Amniotic stem cell (primary cell): ENCODE measurements around the gene KIF3B.
"Not testable (repeated sequence)": the region's sequence is repeated elsewhere in the genome, so short reads cannot be mapped to it uniquely, and the experiment has no call there.

Experiments used
- DNase-seq: peaks from one replicate; lab custom pipeline; 2025; lab: John Stamatoyannopoulos, UW

Gene KIF3B

DNA sequence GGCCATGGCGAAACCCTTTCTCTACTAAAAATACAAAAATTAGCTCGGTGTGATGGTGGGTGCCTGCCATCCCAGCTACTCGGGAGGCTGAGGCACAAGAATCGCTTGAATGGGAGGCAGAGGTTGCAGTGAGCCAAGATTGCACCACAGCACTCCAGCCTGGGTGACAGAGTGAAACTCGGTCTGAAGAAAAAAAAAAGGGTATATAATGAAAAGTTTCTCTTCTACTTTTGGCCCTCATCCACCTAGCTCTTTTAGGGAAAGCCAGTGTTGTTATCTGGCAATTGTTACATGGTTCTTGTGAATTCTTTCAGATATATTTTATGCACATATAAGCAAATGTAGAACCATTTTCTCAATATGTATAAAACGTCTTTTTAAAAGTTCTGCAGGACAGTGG, 19.0 kb downstream of the KIF3B start:
- no peak for DNase-seq

DNA sequence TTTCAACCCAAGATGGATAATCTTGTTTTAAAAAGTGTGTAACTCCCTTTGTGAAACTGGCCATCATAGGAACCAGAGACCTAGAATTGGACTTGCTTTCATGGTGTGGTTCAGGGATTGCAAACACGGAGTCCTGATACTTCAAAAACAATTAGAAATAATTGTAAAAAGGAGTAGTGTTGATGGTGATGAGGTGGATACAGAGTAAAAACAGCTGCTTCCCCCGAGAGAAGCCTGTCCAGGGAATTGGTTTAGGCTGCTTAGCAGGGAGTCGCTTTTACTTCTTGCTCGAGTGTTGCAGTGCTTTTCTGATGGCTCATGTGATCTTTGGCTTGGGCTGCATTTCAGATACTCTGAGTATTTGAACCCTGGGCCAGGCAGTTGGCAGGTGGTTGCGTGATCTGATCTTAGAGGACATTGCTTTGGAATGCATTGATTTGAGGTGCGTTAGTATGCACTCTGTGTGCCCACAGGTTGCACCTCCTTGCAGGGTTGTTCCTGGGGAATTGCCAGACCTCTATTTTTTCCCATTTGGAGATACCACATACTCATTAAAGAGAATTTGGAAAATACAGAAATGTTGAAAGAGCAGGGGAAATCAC, 19.5 kb downstream of the KIF3B start:
- no peak for DNase-seq

DNA sequence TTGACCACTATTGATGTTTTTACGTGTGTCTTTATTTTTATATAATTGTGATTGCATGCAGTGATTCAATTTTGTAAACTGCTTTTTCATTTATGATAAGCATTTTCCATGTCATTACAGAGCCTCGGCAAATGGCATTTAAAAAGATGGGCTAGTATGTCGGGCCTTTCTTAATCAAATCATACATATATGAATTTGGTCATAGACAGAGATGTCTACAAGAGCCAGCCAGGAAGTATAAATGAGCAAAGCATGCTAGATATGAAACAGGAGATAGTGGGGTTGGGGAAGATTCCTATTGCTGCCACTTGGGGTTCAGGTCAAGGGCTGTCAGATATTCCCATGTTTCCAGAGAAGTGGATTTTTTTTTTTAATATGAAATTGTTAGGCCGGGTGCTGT, 20.0 kb downstream of the KIF3B start:
- DNase-seq, result no peak

DNA sequence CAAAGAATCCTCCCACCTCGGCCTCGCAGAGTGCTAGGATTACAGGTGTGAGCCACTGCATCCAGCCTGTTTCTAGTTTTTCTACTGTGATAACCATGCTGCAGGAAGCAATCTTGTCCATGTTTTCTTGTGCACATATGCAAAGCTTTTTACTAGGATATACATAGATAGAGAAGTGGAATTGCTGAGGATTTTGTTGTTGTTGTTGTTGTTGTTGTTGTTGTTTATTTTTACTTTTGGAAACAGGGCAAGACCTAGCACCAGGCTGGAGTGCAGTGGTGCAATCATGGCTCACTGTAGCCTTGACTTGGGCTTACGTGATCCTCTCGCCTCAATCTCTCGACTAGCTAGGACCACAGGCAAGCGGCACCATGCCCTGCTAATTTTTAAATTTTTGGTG, 23.2 kb downstream of the KIF3B start:
- no peak for DNase-seq

DNA sequence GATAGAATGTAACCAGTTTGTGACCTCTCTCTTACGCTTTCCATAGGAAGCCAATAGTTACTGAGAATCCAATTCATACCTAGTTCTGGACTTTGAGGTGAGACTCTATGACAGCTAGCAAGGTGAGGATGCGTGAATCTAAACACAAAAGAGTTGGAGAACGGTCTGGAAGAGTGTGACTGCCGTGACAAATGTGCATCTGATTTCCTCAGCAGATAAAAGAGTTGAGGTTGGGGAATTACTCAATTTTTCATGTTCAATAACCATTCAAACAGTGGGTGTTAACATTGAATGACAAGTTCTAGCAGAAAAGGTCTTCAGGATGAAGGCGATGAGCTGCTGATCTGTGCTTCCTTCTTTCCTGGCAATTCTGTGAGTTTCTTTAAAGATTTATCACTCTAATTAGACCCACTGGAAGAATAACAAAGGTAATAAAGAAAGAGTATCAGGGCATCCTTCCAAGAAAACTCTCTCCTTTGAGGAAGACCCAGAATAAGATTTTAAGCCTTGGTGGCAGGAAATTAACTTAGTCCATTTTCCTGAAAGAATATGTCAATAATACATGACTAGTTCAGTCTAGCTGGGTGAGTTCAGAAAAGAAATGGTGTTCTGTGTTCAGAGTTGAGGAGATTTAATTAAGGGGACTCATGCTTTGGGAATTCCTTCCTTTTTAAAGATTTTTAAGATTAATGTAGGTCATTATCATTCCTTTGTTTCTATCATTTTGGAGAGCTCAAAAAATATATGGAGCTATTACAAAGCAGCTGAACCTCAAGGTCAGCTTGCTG, 24.5 kb downstream of the KIF3B start:
- no peak for DNase-seq

DNA sequence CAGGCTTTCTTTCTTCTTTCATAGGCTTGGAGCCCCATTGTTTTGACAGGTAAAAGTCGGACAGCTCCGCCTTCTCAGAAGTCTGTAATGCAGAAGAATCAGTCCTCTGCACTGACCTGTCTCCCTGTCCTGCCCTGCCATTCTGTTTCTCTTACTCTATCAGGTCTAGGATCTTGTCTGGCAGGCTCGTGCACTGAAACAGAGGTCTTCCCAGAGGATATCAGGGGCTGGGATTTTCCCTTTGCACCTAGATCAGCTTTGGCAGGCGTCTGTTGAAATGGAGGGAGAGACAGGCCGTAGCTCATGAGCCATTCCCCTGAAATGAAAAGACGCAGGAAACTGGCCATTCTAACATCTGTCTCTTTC, 25.0 kb downstream of the KIF3B start:
- no peak for DNase-seq

DNA sequence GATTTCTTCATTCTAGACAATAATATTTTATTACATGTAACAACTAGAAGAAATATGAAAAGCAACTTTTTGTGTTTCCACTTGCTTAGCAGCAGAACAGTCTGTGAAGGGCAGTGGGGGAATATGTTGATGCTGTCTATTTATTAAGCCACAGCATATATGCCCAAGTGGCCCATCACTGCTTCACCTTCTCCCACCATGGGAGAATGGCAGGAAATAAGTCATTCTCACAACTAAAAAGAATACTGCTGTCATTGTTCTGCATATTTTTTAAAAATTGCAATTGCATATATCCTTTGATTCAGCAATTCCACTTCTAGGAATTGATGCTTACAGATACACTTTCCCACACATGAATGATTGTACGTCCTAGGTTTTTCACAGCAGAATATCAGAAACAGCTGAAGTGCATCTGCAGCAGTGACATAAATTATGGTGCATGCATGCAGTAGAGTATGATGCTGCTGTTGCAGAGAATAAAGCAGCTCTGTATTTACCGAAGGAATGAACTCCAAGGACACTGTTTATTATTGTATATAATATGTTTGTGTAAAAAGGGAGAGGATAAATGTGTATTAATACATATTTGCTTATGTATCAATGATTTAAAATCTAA, 26.8 kb downstream of the KIF3B start:
- DNase-seq, result no peak

DNA sequence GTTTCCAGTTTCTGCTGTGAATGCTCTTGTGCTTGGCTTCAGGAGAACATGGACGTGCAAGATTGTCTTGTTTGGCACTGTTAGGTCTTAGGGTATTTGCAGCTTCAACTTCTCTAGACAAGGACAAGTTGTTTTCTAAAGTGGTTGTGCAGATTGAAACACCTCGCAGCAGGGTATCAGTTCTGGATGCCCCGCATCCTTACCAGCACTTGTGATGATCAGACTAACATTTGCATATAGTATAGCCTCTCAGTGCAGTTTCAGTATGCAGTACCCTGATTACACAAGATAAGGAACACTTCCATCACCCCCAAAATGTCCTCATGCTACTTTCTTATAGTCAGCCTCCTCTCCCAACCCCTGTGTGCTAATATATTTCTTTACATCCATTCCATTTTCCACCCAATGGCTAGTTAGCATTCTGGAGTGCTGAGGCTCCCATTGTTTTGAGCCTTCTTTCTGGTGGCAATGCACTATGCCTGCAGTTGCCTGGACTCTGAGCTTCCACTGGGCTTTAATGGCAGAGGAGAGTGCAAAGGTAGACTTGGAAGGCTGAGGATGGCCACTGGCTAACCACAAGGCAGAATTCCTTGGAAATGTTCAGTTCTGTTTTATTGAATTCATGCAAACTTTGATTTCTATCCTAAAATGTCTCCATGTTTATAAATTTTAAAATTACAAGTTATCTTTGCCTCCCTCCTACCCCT, 35.4 kb downstream of the KIF3B start:
- no peak for DNase-seq

DNA sequence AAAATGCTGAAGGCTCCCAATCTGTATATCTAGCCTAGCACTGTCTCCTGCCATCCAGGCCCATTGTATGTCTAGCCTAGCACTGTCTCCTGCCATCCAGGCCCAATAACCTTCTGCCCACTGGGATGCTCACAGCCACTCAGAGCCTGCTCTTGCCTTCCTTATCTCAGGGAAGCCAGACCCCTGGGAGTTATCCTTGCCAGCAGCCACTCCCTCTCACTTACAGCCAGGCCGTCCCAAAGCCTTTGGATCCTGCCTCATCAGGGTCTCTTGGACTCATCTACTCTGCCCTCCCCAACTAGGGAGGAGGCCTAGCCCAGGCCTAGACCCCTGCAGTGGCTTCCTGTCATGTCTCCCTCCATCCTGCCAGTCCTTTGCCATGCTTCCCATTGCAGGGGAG, 37.3 kb downstream of the KIF3B start:
- no peak for DNase-seq

DNA sequence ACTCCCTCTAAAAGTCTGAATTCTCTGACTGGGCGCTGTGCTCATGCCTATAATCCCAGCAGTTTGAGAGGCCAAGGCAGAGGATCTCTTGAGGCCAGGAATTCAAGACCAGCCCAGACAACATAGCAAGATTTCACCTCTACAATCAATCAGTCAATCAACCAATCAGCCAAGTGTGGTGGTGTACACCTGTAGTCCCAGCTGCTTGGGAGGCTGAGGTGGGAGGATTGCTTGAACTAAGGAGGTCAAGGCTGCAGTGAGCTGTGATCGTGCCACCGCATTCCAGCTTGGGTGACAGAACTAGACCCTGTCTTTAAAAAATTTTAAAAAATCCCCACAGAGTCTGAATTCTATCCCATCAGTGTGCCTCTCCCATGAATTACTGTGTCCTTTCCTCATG, 37.9 kb downstream of the KIF3B start:
- DNase-seq, result no peak

DNA sequence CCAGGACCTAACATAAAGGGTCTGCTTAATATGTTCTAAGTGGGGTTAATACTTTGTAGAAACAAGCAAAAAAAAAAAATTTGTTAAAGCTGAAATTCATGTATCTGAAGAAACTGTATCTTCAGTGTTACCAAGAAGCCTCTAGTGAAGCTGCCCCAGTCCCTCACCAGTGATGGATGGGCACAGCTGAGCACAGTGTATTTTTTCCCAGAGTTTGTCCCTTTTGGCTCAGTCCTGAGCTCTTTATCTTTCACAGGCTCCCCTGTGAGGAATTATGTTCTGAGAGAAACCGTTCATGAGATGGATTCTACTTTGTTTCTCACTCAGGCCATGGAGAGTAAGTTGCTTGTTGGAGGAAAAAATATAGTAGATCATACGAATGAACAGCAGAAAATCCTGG, 38.4 kb downstream of the KIF3B start:
- DNase-seq, result no peak

DNA sequence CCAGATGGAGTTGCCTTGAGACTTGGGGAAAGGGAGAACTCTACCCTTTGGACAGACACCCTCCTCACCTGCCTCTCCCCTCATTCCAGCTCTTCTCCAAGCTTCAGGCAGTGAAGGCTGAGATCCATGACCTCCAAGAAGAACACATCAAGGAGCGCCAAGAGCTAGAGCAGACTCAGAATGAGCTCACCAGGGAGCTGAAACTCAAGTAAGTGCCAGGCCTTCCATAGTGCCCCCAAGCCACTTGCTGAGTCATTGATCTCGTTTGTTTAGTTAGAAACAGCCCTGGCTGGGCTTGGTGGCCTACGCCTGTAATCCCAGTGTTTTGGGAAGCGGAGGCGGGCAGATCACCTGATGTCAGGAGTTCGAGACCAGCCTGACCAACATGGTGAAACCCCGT, 39.2 kb downstream of the KIF3B start:
- DNase-seq, result no peak

DNA sequence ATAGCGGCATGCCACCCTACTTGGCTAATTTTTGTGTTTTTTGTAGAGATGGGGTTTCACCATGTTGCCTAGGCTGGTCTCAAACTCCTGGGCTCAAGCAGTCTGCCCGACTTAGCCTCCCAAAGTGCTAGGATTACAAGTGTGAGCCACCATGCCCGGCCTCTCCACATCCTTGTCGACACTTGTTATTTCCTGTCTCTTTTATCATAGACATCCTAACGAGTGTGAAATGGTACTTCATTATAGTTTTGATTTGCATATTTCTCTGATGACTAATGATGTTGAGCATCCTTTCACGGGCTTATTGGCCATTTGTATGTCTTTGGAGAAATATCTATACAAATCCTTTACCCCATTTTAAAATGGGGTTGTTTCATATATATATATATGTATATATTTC, 41.6 kb downstream of the KIF3B start:
- no peak for DNase-seq

DNA sequence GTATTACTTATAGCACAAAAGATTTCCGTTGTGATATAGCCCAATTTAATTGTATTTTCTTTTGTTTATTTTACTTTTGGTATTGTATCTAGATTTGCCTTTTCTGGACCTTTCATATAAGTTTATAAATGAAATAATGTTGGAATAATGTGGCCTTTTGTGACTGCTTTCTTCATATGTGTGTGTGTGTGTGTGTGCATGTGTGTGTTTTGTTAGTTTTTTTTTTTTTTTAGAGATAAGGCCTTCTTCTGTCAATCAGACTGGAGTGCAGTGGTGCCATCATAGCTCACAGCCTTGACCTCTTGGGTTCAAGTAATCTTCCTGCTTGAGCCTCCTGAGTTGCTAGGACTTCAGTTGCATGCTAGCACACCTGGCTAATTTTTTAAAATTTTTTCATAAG, 42.9 kb downstream of the KIF3B start:
- no peak for DNase-seq

DNA sequence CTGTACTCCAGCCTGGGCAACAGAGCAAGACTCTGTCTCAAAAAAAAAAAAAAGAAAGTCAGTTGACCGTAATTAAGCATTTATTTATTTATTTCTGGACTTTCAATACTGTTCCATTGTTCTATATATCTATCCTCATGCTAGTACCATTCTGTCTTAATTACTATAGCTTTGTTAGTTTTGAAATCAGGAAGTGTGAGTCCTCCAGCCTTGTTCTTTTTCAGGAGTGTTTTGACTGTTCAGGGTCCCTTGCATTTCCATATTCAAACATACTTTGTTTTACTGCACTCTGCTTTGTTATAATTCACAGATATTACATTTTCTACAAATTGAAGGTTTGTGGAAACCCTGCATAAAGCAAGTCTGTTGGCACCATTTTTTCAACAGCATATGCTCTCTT, 43.9 kb downstream of the KIF3B start:
- DNase-seq, result no peak

DNA sequence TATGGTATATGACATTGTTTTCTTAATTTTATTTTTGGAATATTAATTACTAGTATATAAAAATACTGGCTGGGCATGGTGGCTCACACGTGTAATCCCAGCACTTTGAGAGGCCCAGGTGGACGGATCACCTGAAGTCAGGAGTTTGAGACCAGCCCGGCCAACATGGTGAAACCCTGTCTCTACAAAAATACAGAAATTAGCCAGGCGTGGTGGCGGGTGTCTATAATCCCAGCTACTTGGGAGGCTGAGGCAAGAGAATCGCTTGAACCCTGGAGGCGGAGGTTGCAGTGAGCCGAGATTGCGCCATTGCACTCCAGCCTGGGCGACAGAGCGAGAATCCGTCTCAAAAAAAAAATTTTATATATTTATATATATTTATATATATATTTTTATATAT, 44.8 kb downstream of the KIF3B start:
- not testable (repeated sequence) for DNase-seq

DNA sequence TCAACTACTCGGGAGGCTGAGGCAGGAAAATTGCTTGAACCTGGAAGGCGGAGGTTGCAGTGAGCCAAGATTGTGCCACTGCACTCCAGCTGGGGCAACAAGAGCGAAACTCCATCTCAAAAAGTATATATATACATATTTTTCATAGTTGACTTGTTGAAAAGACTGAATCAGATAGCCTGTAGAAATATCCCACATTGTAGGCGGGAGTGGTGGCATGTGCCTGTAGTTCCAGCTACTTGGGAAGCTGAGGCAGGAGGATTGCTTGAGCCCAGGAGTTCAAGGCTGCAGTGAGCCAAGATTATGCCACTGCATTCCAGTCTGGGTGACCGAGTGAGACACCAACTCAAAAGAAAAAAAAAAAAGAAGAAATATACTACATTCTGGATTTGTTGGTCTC, 46.3 kb downstream of the KIF3B start:
- not testable (repeated sequence) for DNase-seq

DNA sequence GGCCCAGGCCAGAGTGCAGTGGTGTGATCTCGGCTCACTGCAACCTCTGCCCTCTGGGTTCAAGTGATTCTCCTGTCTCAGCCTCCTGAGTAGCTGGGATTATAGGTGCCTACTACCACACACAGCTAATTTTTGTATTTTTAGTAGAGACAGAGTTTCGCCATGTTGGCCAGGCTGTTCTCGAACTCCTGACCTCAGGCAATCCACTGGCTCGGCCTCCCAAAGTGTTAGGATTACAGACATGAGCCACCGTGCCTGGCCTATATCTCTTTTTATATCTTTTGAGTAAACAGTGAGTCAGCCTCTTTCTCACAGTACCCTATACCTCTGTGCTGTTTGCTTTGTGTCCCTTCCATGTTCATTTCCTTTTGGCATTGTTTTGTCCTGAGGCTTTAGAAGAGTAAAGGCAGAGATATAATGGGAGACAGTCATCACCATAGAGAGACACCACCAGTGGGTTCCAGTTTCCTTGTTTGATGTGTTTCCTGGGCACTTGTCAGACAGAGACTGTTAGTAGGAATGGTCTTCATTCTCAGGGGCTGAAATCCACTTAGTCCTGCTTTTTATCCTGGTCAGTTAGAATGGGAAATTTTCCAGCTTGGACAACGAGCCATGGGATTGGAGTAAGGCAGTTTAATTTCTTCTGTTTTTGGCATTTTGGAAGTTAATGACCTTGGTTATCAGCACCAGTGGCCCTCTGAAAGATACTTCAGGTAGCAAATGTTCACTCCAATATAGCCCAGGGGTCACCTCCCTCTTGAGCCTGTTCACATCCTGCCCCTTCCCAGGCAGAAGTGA, 48.5 kb downstream of the KIF3B start:
- DNase-seq, result peak; percentile 21

DNA sequence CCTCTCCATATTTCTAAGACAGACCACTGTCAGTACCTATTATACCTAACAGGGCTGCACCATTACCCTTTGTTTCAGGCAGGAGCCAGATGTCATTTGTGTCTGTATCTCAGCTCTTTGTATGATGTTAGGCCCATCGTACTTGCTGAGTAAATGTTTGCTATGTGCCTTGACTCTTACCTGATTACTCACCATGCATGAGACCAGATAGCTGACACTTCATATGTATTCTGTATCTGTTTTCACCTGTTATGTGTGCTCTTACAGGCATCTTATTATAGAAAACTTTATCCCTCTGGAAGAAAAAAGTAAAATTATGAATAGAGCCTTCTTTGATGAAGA, 49.0 kb downstream of the KIF3B start:
- no peak for DNase-seq

DNA sequence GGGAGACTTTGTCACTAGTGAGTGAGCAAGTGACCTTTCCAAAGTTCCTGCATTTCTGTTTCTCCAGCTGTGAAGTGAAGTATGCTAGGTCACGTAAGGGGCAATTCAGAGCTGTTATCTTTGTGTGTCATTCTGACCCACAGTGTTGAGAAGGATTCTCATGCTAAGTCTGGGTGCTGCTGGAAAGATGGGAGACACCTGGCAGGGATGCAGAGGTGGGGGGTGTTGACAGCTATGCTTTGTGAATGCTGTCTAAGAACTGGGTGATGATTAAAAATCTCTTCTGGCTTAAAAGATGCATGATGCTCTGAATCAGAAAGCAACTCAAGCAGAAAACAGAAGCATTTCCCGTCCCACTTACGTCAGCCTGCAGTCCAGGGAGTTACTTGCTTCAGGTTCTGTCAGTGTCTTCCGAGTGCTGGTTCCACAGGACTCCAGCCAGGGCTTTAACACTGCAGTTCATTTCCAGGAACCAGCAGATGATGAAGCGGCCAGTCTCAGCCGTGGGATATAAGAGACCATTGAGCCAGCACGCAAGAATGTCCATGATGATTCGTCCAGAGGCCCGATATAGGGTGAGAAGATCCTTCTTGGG, 49.7 kb downstream of the KIF3B start:
- no peak for DNase-seq

DNA sequence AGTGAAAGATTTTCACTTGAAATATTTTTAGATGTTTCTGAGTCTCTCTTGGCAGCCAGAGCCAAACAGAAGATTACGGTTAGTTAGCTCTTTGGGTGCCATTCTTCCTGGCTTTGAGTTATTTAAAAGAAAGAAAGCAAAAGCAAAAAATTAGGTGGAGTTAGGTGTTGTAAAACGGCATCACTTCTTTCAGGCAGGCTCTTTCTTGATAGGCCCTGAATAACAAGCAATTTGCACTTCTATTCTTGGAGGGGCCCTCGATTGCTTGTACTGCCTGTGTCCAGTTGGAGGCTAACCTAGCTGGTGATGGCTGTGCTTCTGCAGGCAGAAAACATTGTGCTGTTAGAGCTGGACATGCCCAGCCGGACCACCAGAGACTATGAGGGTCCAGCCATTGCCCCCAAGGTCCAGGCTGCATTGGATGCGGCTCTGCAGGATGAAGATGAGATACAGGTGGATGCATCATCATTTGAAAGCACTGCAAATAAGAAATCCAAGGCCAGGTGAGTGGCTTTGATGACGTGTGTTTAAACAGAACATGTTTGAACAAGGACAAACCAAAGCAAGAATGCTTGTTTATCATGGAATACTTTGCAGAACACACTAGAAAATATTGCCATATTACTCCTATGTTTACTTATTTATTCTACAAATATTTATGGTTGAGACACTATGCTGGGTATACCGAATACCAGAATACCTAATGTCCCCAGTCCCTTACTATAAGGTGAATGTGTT, 52.5 kb downstream of the KIF3B start:
- DNase-seq, result no peak
